BJ (cell line): ENCODE data around the gene MEG3. TPM values are rescaled to one million over a fixed set of nuclear protein-coding genes. Genes with fewer than 3 reads are reported as not detected.

ENCODE experiments used
- CTCF ChIA-PET: fragments of 350-600 bp; formaldehyde crosslinking; extraction: SDS; loops from one replicate; lab custom pipeline; 2021; ENCODE audit warnings: antibody characterized with exemption, inconsistent platforms; lab: Yijun Ruan, JAX
- POLR2A ChIA-PET: fragments of 300-600 bp; sonication (Branson Sonifier 250); formaldehyde crosslinking; extraction: SDS; loops from one replicate; lab custom pipeline; 2021; ENCODE audit warnings: antibody characterized with exemption; lab: Charles Lee
- DNase-seq: peaks from one replicate; pipeline ENCODE4 v3.0.0-alpha.2; 2011; ENCODE audit warnings: low read depth
- H3K27me3 ChIP-seq: 2 replicates; pipeline ENCODE4 v1.6.0; 2011; ENCODE audit warnings: low read length; ENCODE audit not compliant: control insufficient read depth, insufficient read depth
- H3K36me3 ChIP-seq: 2 replicates; pipeline ENCODE4 v1.5.1; 2011; ENCODE audit warnings: low read length; ENCODE audit not compliant: control insufficient read depth, insufficient read depth
- H3K4me3 ChIP-seq: 2 replicates; pipeline ENCODE4 v1.5.1; 2011; ENCODE audit warnings: low read depth, mild to moderate bottlenecking, control low read depth, low read length
- CTCF ChIP-seq: IDR thresholded peaks from 2 replicates; pipeline ENCODE4 v1.5.1; 2011; ENCODE audit warnings: low read depth, mild to moderate bottlenecking, control low read depth, inconsistent platforms, low read length, moderate library complexity; ENCODE audit not compliant: insufficient read depth
- polyA plus RNA-seq: library from polyadenylated mRNA; depleted of rRNA; stranded (reverse); fragments of >200 nt; gene quantifications from 2 replicates; pipeline ENCODE4 v1.2.3, GENCODE V29; 2011

The MEG3 gene
- polyA plus RNA-seq, 1 experiment, result 234 TPM

- CTCF ChIA-PET, result interaction anchor here (0.6 to 1.2 kb wide), 2 partner anchors 13 to 163 kb away, joined by 3 to 4 read pairs; no protein-coding TSS in a partner anchor
- Histone ChIP-seq H3K36me3 (peaks cover 7% of the 10 kb centered on the region), H3K4me3 (peak overlapping the region; percentile 82)
Observed at GRCh38 chr14:100828031-100828769, 2.3 kb downstream of the MEG3 start.

GRCh38 chr14:100830681-100831080 is 4.8 kb downstream of the MEG3 start:
- CTCF ChIA-PET, result no interaction called here
- TF ChIP-seq CTCF, result no peak
- DNase-seq, result no peak
- POLR2A ChIA-PET, result no interaction called here
- Histone ChIP-seq H3K36me3 (peaks cover 12% of the 10 kb centered on the region), H3K4me3 (no peak overlapping the region), H3K27me3 (no peaks in the 10 kb centered on the region)

More at GRCh38 chr14:100828031-100828769, 2.3 kb downstream of the MEG3 start:
- POLR2A ChIA-PET, result no interaction called here
- H3K27me3 ChIP-seq, result no peaks in the 10 kb centered on the region
- peak; percentile 58 for TF ChIP-seq CTCF
- no peak for DNase-seq

- no peak for DNase-seq
- Histone ChIP-seq H3K4me3 (no peak overlapping the region), H3K27me3 (no peaks in the 10 kb centered on the region), H3K36me3 (peaks cover 24% of the 10 kb centered on the region)
- ChIA-PET CTCF (no interaction called here), POLR2A (no interaction called here)
- TF ChIP-seq CTCF, result no peak
Observed at GRCh38 chr14:100832311-100832960, 6.5 kb downstream of the MEG3 start.

GRCh38 chr14:100834082-100834793 is 8.3 kb downstream of the MEG3 start:
- Histone ChIP-seq H3K4me3 (no peak overlapping the region), H3K36me3 (peaks cover 31% of the 10 kb centered on the region), H3K27me3 (no peaks in the 10 kb centered on the region)
- ChIA-PET POLR2A (no interaction called here), CTCF (no interaction called here)
- TF ChIP-seq CTCF, result no peak
- DNase-seq, result no peak
